Measurements from ENCODE around the gene NCAPG. TPM values are rescaled to one million over a fixed set of nuclear protein-coding genes. Genes with fewer than 3 reads are reported as not detected.

The NCAPG gene
- polyA plus RNA-seq, 1 donor from 2014 or later: 3.1 TPM

DNA sequence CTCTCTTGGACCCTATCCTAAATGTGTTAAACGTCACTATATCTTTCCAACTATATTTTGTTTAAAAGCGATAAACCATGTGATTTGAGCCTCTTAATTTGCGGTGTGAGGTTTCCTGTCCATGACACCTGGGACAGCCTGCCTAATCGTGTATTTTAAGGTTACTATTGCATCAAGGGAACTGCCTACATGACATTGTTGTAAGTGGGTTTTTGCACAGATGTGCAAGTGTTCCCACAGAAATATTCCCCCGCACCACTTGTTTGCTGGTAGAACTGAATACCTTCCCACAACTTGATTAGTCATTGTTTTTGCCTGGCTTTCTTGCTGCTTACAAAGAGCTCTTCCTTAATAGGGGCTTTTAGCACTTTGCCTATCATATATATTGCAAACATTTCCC lies 24.2 kb upstream of the NCAPG start:
- Histone ChIP-seq H3K27me3 (ENCODE audit: insufficient read depth, low read depth, low read length) (peaks cover 12% of the 10 kb centered on the region), H3K4me2 (ENCODE audit: low read length) (no peak overlapping the region), H3K4me3 (ENCODE audit: low read length) (no peak overlapping the region), H3K9me3 (ENCODE audit: low read length) (no peaks in the 10 kb centered on the region), H3K9me2 (ENCODE audit: insufficient read depth, low read length) (no peaks in the 10 kb centered on the region), H3K27ac (ENCODE audit: low read length) (no peak overlapping the region), H2AFZ (ENCODE audit: low read depth, low read length) (no peak overlapping the region), H3K36me3 (ENCODE audit: insufficient read depth, low read length) (no peaks in the 10 kb centered on the region), H4K20me1 (ENCODE audit: insufficient read depth) (no peaks in the 10 kb centered on the region), H3K79me2 (replicated peaks; ENCODE audit: insufficient read depth, low read length) (no peaks in the 10 kb centered on the region), H3K9ac (ENCODE audit: low read length) (no peak overlapping the region), H3F3A (ENCODE audit: insufficient read depth, low read length, poor library complexity, severe bottlenecking) (no peaks in the 10 kb centered on the region)
- TF ChIP-seq SMC3 (conservative IDR thresholded peaks at IDR 0.05; ENCODE audit: poor library complexity) (no peak), MXI1 (conservative IDR thresholded peaks at IDR 0.05; ENCODE audit: poor library complexity, severe bottlenecking) (no peak), EZH2 (IDR thresholded peaks at IDR 0.05; ENCODE audit: borderline replicate concordance, insufficient read depth, low read length, poor library complexity, severe bottlenecking) (no peak), POLR2AphosphoS5 (IDR thresholded peaks at IDR 0.05) (no peak), TAF1 (IDR thresholded peaks at IDR 0.05; ENCODE audit: low read depth) (no peak), EP300 (conservative IDR thresholded peaks at IDR 0.05; ENCODE audit: poor library complexity, severe bottlenecking) (no peak)
- TF ChIP-seq, protein P1, sequence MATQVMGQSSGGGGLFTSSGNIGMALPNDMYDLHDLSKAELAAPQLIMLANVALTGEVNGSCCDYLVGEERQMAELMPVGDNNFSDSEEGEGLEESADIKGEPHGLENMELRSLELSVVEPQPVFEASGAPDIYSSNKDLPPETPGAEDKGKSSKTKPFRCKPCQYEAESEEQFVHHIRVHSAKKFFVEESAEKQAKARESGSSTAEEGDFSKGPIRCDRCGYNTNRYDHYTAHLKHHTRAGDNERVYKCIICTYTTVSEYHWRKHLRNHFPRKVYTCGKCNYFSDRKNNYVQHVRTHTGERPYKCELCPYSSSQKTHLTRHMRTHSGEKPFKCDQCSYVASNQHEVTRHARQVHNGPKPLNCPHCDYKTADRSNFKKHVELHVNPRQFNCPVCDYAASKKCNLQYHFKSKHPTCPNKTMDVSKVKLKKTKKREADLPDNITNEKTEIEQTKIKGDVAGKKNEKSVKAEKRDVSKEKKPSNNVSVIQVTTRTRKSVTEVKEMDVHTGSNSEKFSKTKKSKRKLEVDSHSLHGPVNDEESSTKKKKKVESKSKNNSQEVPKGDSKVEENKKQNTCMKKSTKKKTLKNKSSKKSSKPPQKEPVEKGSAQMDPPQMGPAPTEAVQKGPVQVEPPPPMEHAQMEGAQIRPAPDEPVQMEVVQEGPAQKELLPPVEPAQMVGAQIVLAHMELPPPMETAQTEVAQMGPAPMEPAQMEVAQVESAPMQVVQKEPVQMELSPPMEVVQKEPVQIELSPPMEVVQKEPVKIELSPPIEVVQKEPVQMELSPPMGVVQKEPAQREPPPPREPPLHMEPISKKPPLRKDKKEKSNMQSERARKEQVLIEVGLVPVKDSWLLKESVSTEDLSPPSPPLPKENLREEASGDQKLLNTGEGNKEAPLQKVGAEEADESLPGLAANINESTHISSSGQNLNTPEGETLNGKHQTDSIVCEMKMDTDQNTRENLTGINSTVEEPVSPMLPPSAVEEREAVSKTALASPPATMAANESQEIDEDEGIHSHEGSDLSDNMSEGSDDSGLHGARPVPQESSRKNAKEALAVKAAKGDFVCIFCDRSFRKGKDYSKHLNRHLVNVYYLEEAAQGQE (IDR thresholded peaks at IDR 0.05; ENCODE audit: borderline replicate concordance): no peak
- TF ChIP-seq, protein P2, sequence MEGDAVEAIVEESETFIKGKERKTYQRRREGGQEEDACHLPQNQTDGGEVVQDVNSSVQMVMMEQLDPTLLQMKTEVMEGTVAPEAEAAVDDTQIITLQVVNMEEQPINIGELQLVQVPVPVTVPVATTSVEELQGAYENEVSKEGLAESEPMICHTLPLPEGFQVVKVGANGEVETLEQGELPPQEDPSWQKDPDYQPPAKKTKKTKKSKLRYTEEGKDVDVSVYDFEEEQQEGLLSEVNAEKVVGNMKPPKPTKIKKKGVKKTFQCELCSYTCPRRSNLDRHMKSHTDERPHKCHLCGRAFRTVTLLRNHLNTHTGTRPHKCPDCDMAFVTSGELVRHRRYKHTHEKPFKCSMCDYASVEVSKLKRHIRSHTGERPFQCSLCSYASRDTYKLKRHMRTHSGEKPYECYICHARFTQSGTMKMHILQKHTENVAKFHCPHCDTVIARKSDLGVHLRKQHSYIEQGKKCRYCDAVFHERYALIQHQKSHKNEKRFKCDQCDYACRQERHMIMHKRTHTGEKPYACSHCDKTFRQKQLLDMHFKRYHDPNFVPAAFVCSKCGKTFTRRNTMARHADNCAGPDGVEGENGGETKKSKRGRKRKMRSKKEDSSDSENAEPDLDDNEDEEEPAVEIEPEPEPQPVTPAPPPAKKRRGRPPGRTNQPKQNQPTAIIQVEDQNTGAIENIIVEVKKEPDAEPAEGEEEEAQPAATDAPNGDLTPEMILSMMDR (IDR thresholded peaks at IDR 0.05; ENCODE audit: poor library complexity, severe bottlenecking): no peak

GRCh38 chr4:17787315-17787714 lies 23.5 kb upstream of the NCAPG start:
- Histone ChIP-seq H3F3A (ENCODE audit: insufficient read depth, low read length, poor library complexity, severe bottlenecking) (no peaks in the 10 kb centered on the region), H3K27ac (ENCODE audit: low read length) (no peak overlapping the region), H3K9me2 (ENCODE audit: insufficient read depth, low read length) (no peaks in the 10 kb centered on the region), H3K4me2 (ENCODE audit: low read length) (no peak overlapping the region), H2AFZ (ENCODE audit: low read depth, low read length) (no peak overlapping the region), H3K9me3 (ENCODE audit: low read length) (no peaks in the 10 kb centered on the region), H3K79me2 (replicated peaks; ENCODE audit: insufficient read depth, low read length) (no peaks in the 10 kb centered on the region), H4K20me1 (ENCODE audit: insufficient read depth) (no peaks in the 10 kb centered on the region), H3K4me3 (ENCODE audit: low read length) (no peak overlapping the region), H3K9ac (ENCODE audit: low read length) (no peak overlapping the region), H3K36me3 (ENCODE audit: insufficient read depth, low read length) (no peaks in the 10 kb centered on the region), H3K27me3 (ENCODE audit: insufficient read depth, low read depth, low read length) (peaks cover 5% of the 10 kb centered on the region)
- TF ChIP-seq SMC3 (conservative IDR thresholded peaks at IDR 0.05; ENCODE audit: poor library complexity) (no peak), EZH2 (IDR thresholded peaks at IDR 0.05; ENCODE audit: borderline replicate concordance, insufficient read depth, low read length, poor library complexity, severe bottlenecking) (no peak), RAD21 (conservative IDR thresholded peaks at IDR 0.05) (no peak), TAF1 (IDR thresholded peaks at IDR 0.05; ENCODE audit: low read depth) (no peak), MXI1 (conservative IDR thresholded peaks at IDR 0.05; ENCODE audit: poor library complexity, severe bottlenecking) (no peak), EP300 (conservative IDR thresholded peaks at IDR 0.05; ENCODE audit: poor library complexity, severe bottlenecking) (no peak), POLR2AphosphoS5 (IDR thresholded peaks at IDR 0.05) (no peak)
- TF ChIP-seq, protein P1 (IDR thresholded peaks at IDR 0.05; ENCODE audit: borderline replicate concordance): no peak
- TF ChIP-seq, protein P2 (IDR thresholded peaks at IDR 0.05; ENCODE audit: poor library complexity, severe bottlenecking): no peak

Measured in neural cell (in vitro differentiated cells).